HepG2 (cell line): ENCODE results near the gene WFDC5. TPM values are rescaled to one million over a fixed set of nuclear protein-coding genes. Genes with fewer than 3 reads are reported as not detected.
A peak's percentile ranks its signal among the peaks of the same experiment; 100 is the strongest.

Experiments
- ATAC-seq: fragments of 200-7000 bp; cut with Tn5 transposase; 3 replicates; pipeline ENCODE4 v1.9.1; 2020; ENCODE audit warnings: mild to moderate bottlenecking, moderate library complexity
- BruUV-seq: library from RNA; stranded (reverse); fragments of 400-500 nt; replicated peaks from 2 replicates; lab custom pipeline; 2021; lab: Mats Ljungman, UMichigan
- CTCF ChIA-PET: fragments of 300-600 bp; formaldehyde crosslinking; extraction: SDS; loops from one replicate; lab custom pipeline; 2021; ENCODE audit warnings: low total read pairs, inconsistent platforms, low intra/inter-chr PET ratio; lab: Yijun Ruan, JAX
- POLR2A ChIA-PET: fragments of 350-600 bp; sonication (Branson Sonifier 250); formaldehyde crosslinking; loops from one replicate; lab custom pipeline; 2020; ENCODE audit warnings: antibody characterized with exemption, inconsistent platforms; lab: Yijun Ruan, JAX
- DNase-seq: peaks from one replicate; pipeline ENCODE4 v3.0.0-alpha.2; 2015; ENCODE audit warnings: low spot score
- FAIRE-seq: peaks from 3 replicates; lab custom pipeline; 2011; peaks lifted over from hg19 to GRCh38; lab: Jason Lieb, UNC
- H2AFZ ChIP-seq: one replicate; pipeline ENCODE4 v1.6.1; 2011; ENCODE audit warnings: low read length, inconsistent platforms
- H3K27ac ChIP-seq: fragments of 300-600 bp; 3 replicates; pipeline ENCODE4 v1.8.0; 2011; ENCODE audit warnings: mixed run types, mild to moderate bottlenecking, mixed read lengths, low read length, inconsistent platforms; ENCODE audit not compliant: insufficient read depth; ENCODE audit errors: extremely low read length
- H3K27me3 ChIP-seq, 2 experiments: fragments of 200-600 bp in 1 of 2; 2 replicates in 1 of 2; 3 replicates in 1 of 2; pipeline versions ENCODE4 v1.6.0 to v1.8.0; 2011; ENCODE audit warnings: low read length in 2 of 2, mild to moderate bottlenecking in 2 of 2, moderate library complexity in 2 of 2, inconsistent platforms in 1 of 2; ENCODE audit not compliant: insufficient read depth in 2 of 2, control insufficient read depth in 1 of 2
- H3K36me3 ChIP-seq, 2 experiments: fragments of 200-600 bp in 1 of 2; replicated peaks in 1 of 2; 2 replicates in 1 of 2; 3 replicates in 1 of 2; pipeline versions ENCODE4 v1.5.1 to v1.8.0; 2011; ENCODE audit warnings: low read length in 2 of 2, inconsistent platforms in 1 of 2; ENCODE audit not compliant: insufficient read depth in 2 of 2, control insufficient read depth in 1 of 2
- H3K4me1 ChIP-seq: 2 replicates; pipeline ENCODE4 v1.5.1; 2012; ENCODE audit warnings: low read length, inconsistent platforms; ENCODE audit not compliant: insufficient read depth
- H3K4me2 ChIP-seq: 2 replicates; pipeline ENCODE4 v1.6.0; 2011; ENCODE audit warnings: low read depth, low read length, inconsistent platforms
- H3K4me3 ChIP-seq, 3 experiments: fragments of 200-600 bp in 1 of 3; sonication (generic), shearing (Covaris generic) in 1 of 3; replicated peaks in 1 of 3; 2 replicates each; pipeline ENCODE4 v1.5.1; 2011 to 2016; ENCODE audit warnings: low read length in 3 of 3, inconsistent platforms in 2 of 3, low read depth in 2 of 3, mild to moderate bottlenecking in 2 of 3, control low read depth in 1 of 3, mixed read lengths in 1 of 3; ENCODE audit not compliant: insufficient read depth in 1 of 3
- H3K79me2 ChIP-seq: one replicate; pipeline ENCODE4 v1.6.1; 2011; ENCODE audit warnings: low read length, inconsistent platforms; ENCODE audit not compliant: insufficient read depth
- H3K9ac ChIP-seq: 2 replicates; pipeline ENCODE4 v1.6.0; 2011; ENCODE audit warnings: mild to moderate bottlenecking, low read depth, low read length, inconsistent platforms; ENCODE audit not compliant: insufficient read depth
- H3K9me3 ChIP-seq: 2 replicates; pipeline ENCODE4 v1.5.1; 2012; ENCODE audit warnings: mild to moderate bottlenecking, low read length
- H4K20me1 ChIP-seq: 2 replicates; pipeline ENCODE4 v1.6.0; 2011; ENCODE audit warnings: inconsistent platforms, mild to moderate bottlenecking, low read length, moderate library complexity; ENCODE audit not compliant: insufficient read depth
- ADNP ChIP-seq: sonication (generic); formaldehyde crosslinking; IDR thresholded peaks from 2 replicates; pipeline ENCODE4 v1.4.0; 2020; ENCODE audit warnings: missing genetic modification reagents
- HNF4A ChIP-seq: sonication (generic); formaldehyde crosslinking; IDR thresholded peaks from 2 replicates; pipeline ENCODE4 v1.4.0; 2020; ENCODE audit warnings: missing genetic modification reagents
- HNF4G ChIP-seq, 2 experiments: sonication (generic) in 1 of 2; formaldehyde crosslinking in 1 of 2; IDR thresholded peaks; 2 replicates each; pipeline versions ENCODE4 v1.4.0 to v1.6.1; 2011 to 2020; ENCODE audit warnings: borderline replicate concordance in 2 of 2, low read depth in 2 of 2, mild to moderate bottlenecking in 2 of 2, low read length in 1 of 2, missing genetic modification reagents in 1 of 2, moderate library complexity in 1 of 2
- PATZ1 ChIP-seq: sonication (generic); formaldehyde crosslinking; IDR thresholded peaks from 2 replicates; pipeline ENCODE4 v1.4.0; 2020; ENCODE audit warnings: missing genetic modification reagents
- POGZ ChIP-seq: sonication (generic); formaldehyde crosslinking; IDR thresholded peaks from 2 replicates; pipeline ENCODE4 v1.4.0; 2020; ENCODE audit warnings: mild to moderate bottlenecking, missing genetic modification reagents
- REST ChIP-seq, 2 experiments: IDR thresholded peaks; 2 replicates each; pipeline ENCODE4 v1.6.1; 2011 to 2012; ENCODE audit warnings: low read length in 2 of 2, borderline replicate concordance in 1 of 2, low read depth in 1 of 2, mild to moderate bottlenecking in 1 of 2, moderate library complexity in 1 of 2
- ZFX ChIP-seq: sonication (generic); formaldehyde crosslinking; IDR thresholded peaks from 2 replicates; pipeline ENCODE4 v1.4.0; 2020; ENCODE audit warnings: mild to moderate bottlenecking, low read depth, missing genetic modification reagents, moderate library complexity
- ZHX1 ChIP-seq: sonication (generic); formaldehyde crosslinking; IDR thresholded peaks from 2 replicates; pipeline ENCODE4 v1.8.1; 2022; ENCODE audit warnings: low read depth, mild to moderate bottlenecking, missing genetic modification reagents
- ZKSCAN5 ChIP-seq: sonication (generic); formaldehyde crosslinking; IDR thresholded peaks from 2 replicates; pipeline ENCODE4 v1.5.1; 2020; ENCODE audit warnings: mild to moderate bottlenecking, missing genetic modification reagents
- ZMYM3 ChIP-seq: sonication (generic); formaldehyde crosslinking; IDR thresholded peaks from 2 replicates; pipeline ENCODE4 v1.5.1; 2020; ENCODE audit warnings: mild to moderate bottlenecking, missing genetic modification reagents
- ZNF292 ChIP-seq: sonication (generic); formaldehyde crosslinking; IDR thresholded peaks from 2 replicates; pipeline ENCODE4 v1.8.1; 2022; ENCODE audit warnings: mild to moderate bottlenecking, low read depth, missing genetic modification reagents, borderline replicate concordance
- ZNF629 ChIP-seq: sonication (generic); formaldehyde crosslinking; conservative IDR thresholded peaks from 2 replicates; pipeline ENCODE4 v1.5.0; 2020; ENCODE audit warnings: missing genetic modification reagents
- ZNF652 ChIP-seq: IDR thresholded peaks from 2 replicates; pipeline ENCODE4 v1.6.1; 2016; ENCODE audit warnings: low read depth, borderline replicate concordance
- WGBS: methylation state at CpG from one replicate; pipeline ENCODE4 v1.1.6; 2017; ENCODE audit warnings: low lambda C conversion rate; 5-methylcytosine and 5-hydroxymethylcytosine counted together
- in situ Hi-C: cut with HindIII; loops from 2 replicates; pipeline ENCODE4 v1.10.0; 2017; ENCODE audit warnings: low pct_unique_long_range_greater_than_20kb; ENCODE audit not compliant: extremely low pct_ligation_motif_present
- intact Hi-C: fragments of 100-400 bp; cut with micrococcal nuclease; formaldehyde crosslinking; loops from one replicate; pipeline ENCODE4 v1.10.0; 2022; ENCODE audit not compliant: unreplicated experiment
- polyA plus RNA-seq, 8 experiments: library from polyadenylated mRNA; depleted of rRNA in 3 of 8; stranded (reverse) in 7 of 8; unstranded in 1 of 8; fragments of >200 nt; fragmentation: Illumina TruSeq in 4 of 8; extraction: Trizol in 4 of 8; gene quantifications; 2 replicates each; pipeline versions ENCODE4 v1.2.1 to v1.2.3, GENCODE V29; 2011 to 2016; ENCODE audit warnings: low read depth in 4 of 8, missing spikeins in 1 of 8, mixed read lengths in 1 of 8; ENCODE audit not compliant: insufficient read depth in 1 of 8
- total RNA-seq, 5 experiments: library from RNA; depleted of rRNA; stranded (reverse); fragments of >200 nt; fragmentation: Illumina TruSeq; extraction: Trizol; gene quantifications; 2 replicates each; pipeline ENCODE4 v1.2.3, GENCODE V29; 2016; ENCODE audit warnings: low read depth in 1 of 5

WFDC5 gene
- total and polyA plus RNA-seq, 2 of the 13 experiments (the other 11 are each of a cell fraction or from before 2014, with no cell fraction given), result not detected

GRCh38 chr20:45109634-45110033, 5.3 kb downstream of the WFDC5 start:
- no peak overlapping the region for H3K27ac ChIP-seq

More at GRCh38 chr20:45109634-45110033, 5.3 kb downstream of the WFDC5 start:
- peak overlapping the region; percentile 22; the same call in 1 of the 2 replicates for H3K4me2 ChIP-seq
- H2AFZ ChIP-seq, result no peak overlapping the region
- no peak overlapping the region for H3K4me3 ChIP-seq
- POLR2A ChIA-PET, result no interaction called here
- H3K27me3 ChIP-seq, result peaks cover 3 to 24% of the 10 kb centered on the region in 2 experiments; a peak in 2 of 5 replicates
- DNase-seq (peak; percentile 22), ATAC-seq (peak; percentile 69), FAIRE-seq (no peak)
- no TSS peak for BruUV-seq
- no peaks in the 10 kb centered on the region for H4K20me1 ChIP-seq
- H3K4me1 ChIP-seq, result peaks cover 10% of the 10 kb centered on the region
- in situ Hi-C loops, result no loop called here
- intact Hi-C loops, result loop anchor here (5.0 kb wide), 1 partner anchor 97 kb away; no protein-coding TSS in a partner anchor
- CTCF ChIA-PET, result interaction anchor here (0.7 kb wide), 1 partner anchor 29 kb away, joined by 3 read pairs; no protein-coding TSS in a partner anchor
- H3K36me3 ChIP-seq, result no peaks in the 10 kb centered on the region
- no peak overlapping the region for H3K9ac ChIP-seq
- 4% methylated on average over 8 of the region's 8 CpGs for WGBS
- TF ChIP-seq ADNP (CRISPR knock-in tag) (no peak), PATZ1 (CRISPR knock-in tag) (0 out of 2 replicates have a peak, but pooled peaks have one; percentile 7), ZNF629 (no peak), ZNF652 (CRISPR knock-in tag) (peak; percentile 49; the same call in 1 of the 2 replicates), ZHX1 (CRISPR knock-in tag) (no peak), ZKSCAN5 (CRISPR knock-in tag) (no peak), ZNF292 (CRISPR knock-in tag) (peak; percentile 49; the same call in 1 of the 2 replicates), POGZ (CRISPR knock-in tag) (0 out of 2 replicates have a peak, but pooled peaks have one; percentile 10), HNF4G (IDR thresholded peaks at IDR 0.05; ENCODE audit: borderline replicate concordance, low read depth, low read length) (peak; percentile 27; the same call in 1 of the 2 replicates), HNF4G (CRISPR knock-in tag; IDR thresholded peaks at IDR 0.05; ENCODE audit: borderline replicate concordance, low read depth) (0 out of 2 replicates have a peak, but pooled peaks have one; percentile 16), ZMYM3 (CRISPR knock-in tag) (0 out of 2 replicates have a peak, but pooled peaks have one; percentile 29), ZFX (CRISPR knock-in tag) (peak; percentile 30; the same call in 1 of the 2 replicates), REST (IDR thresholded peaks at IDR 0.05; ENCODE audit: borderline replicate concordance in 1 of 2, low read depth in 1 of 2, low read length in 2 of 2) (0 out of 4 replicates have a peak, but pooled peaks of 1 of the 2 experiments have one; percentile 31), HNF4A (CRISPR knock-in tag) (peak; percentile 74)
- H3K79me2 ChIP-seq, result no peaks in the 10 kb centered on the region
- no peaks in the 10 kb centered on the region for H3K9me3 ChIP-seq
